Nephron progenitor cell (in vitro differentiated cells): ENCODE results near the gene FNDC8.
"Not testable (repeated sequence)": the region's sequence is repeated elsewhere in the genome, so short reads cannot be mapped to it uniquely, and the experiment has no call there.

Source experiments
- DNase-seq: peaks from one replicate; pipeline ENCODE4 v3.0.0; 2021
- H3K27ac Mint-ChIP-seq: 2 replicates; pipeline ENCODE4 v1.8.0; 2021; ENCODE audit warnings: mild to moderate bottlenecking, moderate library complexity, mixed read lengths
- H3K27me3 Mint-ChIP-seq: 2 replicates; pipeline ENCODE4 v1.8.0; 2021; ENCODE audit warnings: mild to moderate bottlenecking, low read depth, mixed read lengths; ENCODE audit not compliant: poor library complexity
- H3K36me3 Mint-ChIP-seq: 2 replicates; pipeline ENCODE4 v1.8.0; 2021; ENCODE audit warnings: low read depth, mixed read lengths
- H3K4me1 Mint-ChIP-seq: 2 replicates; pipeline ENCODE4 v1.8.0; 2021; ENCODE audit warnings: mixed read lengths
- H3K4me3 Mint-ChIP-seq: 2 replicates; pipeline ENCODE4 v1.8.0; 2021; ENCODE audit warnings: mild to moderate bottlenecking, moderate library complexity, mixed read lengths
- H3K9me3 Mint-ChIP-seq: 2 replicates; pipeline ENCODE4 v1.8.0; 2021; ENCODE audit warnings: mild to moderate bottlenecking, moderate library complexity, mixed read lengths
- TF ChIP-seq, protein P1 (sequence below): fragments of 200-600 bp; sonication (generic); IDR thresholded peaks from 2 replicates; pipeline ENCODE4 v1.5.0; 2021; ENCODE audit warnings: antibody characterized with exemption

FNDC8 gene

DNA sequence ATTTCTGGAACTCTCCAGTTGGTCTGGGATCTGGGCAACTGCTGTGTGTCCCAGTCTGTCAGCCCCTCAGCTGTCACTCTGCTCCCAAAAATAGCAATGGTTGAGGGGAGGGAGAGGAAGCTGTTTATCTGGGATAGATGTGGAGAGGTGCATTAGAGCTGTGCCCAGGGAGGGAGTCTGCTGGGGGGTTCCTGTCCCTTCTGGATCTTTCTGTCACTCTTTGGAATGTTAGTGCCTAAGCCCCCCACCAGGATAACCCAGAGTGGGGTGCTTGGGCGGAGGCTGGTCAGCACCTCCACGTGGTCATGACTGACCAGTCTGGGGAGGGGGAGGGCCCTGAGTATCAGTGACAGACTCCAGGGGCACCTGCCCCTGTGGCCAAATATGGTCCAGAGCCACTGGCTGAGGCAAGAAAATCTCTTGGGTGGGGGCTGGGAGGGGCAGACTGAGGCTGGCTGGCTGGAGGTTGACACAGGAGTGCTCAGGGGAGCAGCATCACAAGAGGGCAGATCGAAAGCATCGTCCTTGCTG lies 26.0 kb downstream of the FNDC8 start, which contains the start of gene UNC45B:
Gene UNC45B (plus strand): TSS at position 443 of the 531 bp plus-strand sequence. CDS start 447 bp downstream, outside the sequence.
- H3K4me1 Mint-ChIP-seq = peaks cover 22% of the 10 kb centered on the region
- peaks cover 18% of the 10 kb centered on the region for H3K27me3 Mint-ChIP-seq
- DNase-seq = no peak
- no peak within 1 kb of the TSS for H3K4me3 Mint-ChIP-seq
- TF ChIP-seq, protein P1, sequence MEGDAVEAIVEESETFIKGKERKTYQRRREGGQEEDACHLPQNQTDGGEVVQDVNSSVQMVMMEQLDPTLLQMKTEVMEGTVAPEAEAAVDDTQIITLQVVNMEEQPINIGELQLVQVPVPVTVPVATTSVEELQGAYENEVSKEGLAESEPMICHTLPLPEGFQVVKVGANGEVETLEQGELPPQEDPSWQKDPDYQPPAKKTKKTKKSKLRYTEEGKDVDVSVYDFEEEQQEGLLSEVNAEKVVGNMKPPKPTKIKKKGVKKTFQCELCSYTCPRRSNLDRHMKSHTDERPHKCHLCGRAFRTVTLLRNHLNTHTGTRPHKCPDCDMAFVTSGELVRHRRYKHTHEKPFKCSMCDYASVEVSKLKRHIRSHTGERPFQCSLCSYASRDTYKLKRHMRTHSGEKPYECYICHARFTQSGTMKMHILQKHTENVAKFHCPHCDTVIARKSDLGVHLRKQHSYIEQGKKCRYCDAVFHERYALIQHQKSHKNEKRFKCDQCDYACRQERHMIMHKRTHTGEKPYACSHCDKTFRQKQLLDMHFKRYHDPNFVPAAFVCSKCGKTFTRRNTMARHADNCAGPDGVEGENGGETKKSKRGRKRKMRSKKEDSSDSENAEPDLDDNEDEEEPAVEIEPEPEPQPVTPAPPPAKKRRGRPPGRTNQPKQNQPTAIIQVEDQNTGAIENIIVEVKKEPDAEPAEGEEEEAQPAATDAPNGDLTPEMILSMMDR = no peak
- H3K27ac Mint-ChIP-seq = no peak within 1 kb of the TSS
- H3K9me3 Mint-ChIP-seq = no peaks in the 10 kb centered on the region
- no peaks in the 10 kb centered on the region for H3K36me3 Mint-ChIP-seq

DNA sequence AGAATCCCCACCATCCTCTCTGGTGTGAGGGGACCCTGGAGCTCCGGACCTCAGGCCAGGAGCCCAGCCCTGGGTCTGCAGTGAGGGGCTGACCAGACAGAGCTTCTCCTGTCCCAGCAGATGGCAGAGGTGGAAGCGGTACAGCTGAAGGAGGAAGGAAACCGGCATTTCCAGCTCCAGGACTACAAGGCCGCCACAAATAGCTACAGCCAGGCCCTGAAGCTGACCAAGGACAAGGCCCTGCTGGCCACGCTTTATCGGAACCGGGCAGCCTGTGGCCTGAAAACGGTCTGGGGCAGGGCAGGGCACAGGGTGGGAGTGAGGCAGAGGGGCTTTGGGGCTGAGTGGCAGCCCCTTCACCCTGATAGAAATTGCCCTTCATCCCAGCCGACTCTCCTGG lies 26.7 kb downstream of the FNDC8 start:
- H3K36me3 Mint-ChIP-seq = no peaks in the 10 kb centered on the region
- H3K27ac Mint-ChIP-seq = no peak overlapping the region
- no peak overlapping the region for H3K4me3 Mint-ChIP-seq
- TF ChIP-seq, protein P1 = no peak
- peaks cover 18% of the 10 kb centered on the region for H3K27me3 Mint-ChIP-seq
- H3K4me1 Mint-ChIP-seq = peaks cover 22% of the 10 kb centered on the region
- H3K9me3 Mint-ChIP-seq = no peaks in the 10 kb centered on the region
- DNase-seq = no peak

DNA sequence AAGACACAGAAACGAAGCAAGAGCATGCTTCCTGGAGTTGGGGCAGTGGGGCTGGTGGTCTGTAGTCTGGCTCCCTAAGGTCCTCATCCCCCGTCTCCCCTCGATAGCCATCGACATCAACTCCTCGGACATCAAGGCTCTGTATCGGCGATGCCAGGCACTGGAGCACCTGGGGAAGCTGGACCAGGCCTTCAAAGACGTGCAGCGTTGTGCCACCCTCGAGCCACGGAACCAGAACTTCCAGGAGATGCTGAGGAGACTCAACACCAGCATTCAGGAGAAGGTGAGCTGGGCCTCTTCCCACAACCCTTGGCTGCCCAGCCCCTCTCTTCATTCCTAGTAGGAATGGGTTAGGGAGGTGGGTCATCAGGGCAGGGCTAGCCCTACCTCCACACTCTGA lies 28.5 kb downstream of the FNDC8 start:
- Mint-ChIP-seq H3K9me3 (no peaks in the 10 kb centered on the region), H3K27me3 (peaks cover 22% of the 10 kb centered on the region), H3K4me3 (no peak overlapping the region), H3K27ac (no peak overlapping the region), H3K36me3 (no peaks in the 10 kb centered on the region), H3K4me1 (peaks cover 17% of the 10 kb centered on the region)
- DNase-seq = no peak
- TF ChIP-seq, protein P1 = no peak

DNA sequence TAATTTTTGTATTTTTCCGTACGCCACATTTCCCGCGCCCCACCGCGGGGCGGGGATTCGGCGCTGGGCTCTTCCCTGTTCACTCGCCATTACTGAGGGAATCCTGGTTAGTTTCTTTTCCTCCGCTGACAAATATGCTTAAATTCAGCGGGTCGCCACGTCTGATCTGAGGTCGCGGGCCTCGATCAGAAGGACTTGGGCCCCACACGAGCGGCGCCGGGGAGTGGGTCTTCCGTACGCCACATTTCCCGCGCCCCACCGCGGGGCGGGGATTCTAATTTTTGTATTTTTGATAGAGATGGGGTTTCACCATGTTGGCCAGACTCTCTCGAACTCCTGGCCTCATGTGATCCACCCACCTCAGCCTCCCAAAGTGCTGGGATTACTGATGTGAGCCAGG lies 29.7 kb downstream of the FNDC8 start:
- not testable (repeated sequence) for H3K4me3 Mint-ChIP-seq, DNase-seq, H3K27ac Mint-ChIP-seq, H3K9me3 Mint-ChIP-seq, H3K36me3 Mint-ChIP-seq
- Mint-ChIP-seq H3K4me1 (peaks cover 17% of the 10 kb centered on the region), H3K27me3 (peaks cover 18% of the 10 kb centered on the region)

DNA sequence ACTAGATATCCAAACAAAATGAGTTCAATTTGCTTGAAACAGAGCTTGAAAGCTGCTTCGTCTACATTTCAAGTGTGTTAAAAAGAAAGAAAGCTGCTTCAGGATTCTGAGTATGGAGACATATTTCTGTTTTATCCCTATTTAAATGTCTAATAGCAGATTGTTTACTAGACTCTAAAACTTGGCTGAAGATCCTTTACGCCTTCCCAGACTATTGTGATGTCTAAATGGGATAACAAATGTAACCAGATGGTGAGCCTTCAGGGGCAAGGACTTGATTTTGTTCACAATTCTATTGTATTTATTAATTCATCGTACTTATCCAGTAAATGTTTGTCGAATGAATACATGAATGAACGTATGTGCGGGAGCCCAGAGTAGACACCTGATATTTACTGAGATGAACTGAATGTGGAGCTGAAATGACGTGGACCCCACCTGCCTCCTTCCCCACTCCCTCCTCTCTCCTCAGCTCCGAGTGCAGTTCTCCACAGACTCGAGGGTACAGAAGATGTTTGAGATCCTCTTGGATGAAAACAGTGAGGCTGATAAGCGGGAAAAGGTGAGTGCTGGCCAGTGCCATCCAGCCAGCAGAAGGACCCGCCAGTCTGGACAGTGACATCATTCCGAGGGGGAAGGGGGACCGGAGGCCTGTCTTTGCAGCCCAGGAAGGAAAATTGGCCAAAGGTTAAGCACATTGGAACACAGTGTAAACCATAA lies 31.2 kb downstream of the FNDC8 start:
- H3K4me3 Mint-ChIP-seq = no peak overlapping the region
- no peaks in the 10 kb centered on the region for H3K9me3 Mint-ChIP-seq
- H3K27ac Mint-ChIP-seq = peak overlapping the region; percentile 78
- peaks cover 10% of the 10 kb centered on the region for H3K4me1 Mint-ChIP-seq
- DNase-seq = no peak
- TF ChIP-seq, protein P1 = no peak
- H3K36me3 Mint-ChIP-seq = no peaks in the 10 kb centered on the region
- peaks cover 17% of the 10 kb centered on the region for H3K27me3 Mint-ChIP-seq

DNA sequence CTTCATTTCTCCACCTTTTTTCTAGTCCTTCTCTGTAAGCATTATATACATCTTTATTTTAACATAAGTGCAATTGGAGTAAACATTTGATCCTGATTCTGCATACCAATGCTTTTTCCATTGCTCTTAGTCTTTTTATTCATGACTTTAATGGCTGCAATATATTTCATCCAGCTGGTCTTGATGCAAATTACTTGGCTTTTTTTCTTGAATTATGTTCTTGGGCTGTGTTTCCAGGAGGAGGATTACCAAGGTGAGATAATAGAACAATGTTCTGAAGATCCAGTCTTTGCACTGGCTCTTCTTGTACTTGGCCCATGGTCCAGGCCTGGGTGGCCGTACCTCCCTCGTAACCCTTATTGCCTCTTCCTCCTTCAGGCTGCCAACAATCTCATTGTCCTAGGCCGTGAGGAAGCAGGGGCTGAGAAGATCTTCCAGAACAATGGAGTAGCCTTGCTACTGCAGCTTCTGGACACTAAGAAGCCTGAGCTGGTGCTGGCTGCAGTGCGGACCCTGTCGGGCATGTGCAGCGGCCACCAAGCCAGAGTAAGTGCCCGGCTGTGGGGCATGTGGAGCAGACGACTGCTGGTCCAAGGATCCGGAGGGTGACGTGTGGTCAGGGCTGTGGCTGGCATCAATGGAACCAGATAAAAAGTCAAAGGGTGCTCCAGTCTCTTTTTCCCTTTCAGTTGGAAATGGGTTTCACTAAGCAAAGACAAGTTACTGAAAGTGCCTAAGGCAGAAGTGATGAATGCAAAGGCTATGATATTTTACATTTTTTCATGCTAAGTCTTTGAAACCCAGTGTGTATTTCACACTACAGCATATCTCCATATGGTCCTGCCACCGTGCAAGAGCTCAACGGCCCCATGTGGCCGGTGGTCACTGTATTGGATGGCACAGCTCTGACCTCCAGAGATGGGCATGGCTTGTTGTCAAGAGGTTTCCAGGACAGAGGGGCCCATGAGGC lies 33.1 kb downstream of the FNDC8 start:
- Mint-ChIP-seq H3K9me3 (no peaks in the 10 kb centered on the region), H3K4me1 (no peaks in the 10 kb centered on the region), H3K27me3 (peaks cover 23% of the 10 kb centered on the region), H3K4me3 (no peak overlapping the region), H3K27ac (no peak overlapping the region), H3K36me3 (no peaks in the 10 kb centered on the region)
- TF ChIP-seq, protein P1 = no peak
- DNase-seq = no peak
